ENCODE data around the gene WDR87. TPM values are rescaled to one million over a fixed set of nuclear protein-coding genes. Genes with fewer than 3 reads are reported as not detected.

The WDR87 gene
- total RNA-seq, 1 experiment from 2014 or later = not detected

DNA sequence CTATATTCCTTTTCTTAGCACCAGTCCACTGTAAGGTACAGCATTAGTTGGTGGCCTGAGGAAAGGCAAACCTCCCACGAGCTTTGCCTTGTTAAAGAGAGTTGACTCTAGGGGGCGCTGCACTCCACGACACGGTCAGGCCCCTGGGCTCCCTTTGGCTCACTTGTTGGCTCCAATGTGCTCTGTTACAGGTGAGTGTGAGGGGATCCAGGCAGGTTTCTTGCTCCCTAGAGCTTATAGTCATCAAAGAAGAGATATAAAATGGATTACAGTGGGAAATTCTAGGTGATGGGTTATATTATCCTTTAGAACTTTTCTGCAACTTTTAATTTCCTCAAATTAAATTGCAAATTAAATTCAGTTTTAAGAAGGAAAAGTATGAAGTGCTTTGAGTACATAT is 3.7 kb downstream of the WDR87 start:
- H3K4me2 ChIP-seq = no peak overlapping the region
- peaks cover 13% of the 10 kb centered on the region for H3F3A ChIP-seq (ENCODE audit: insufficient read depth, low read depth)
- peak; percentile 61 to 79 for DNase-seq
- BruUV-seq (replicated peaks) = no TSS peak
- peaks cover 4% of the 10 kb centered on the region for H3K79me2 ChIP-seq (ENCODE audit: low read depth)
- no peaks in the 10 kb centered on the region for H3K36me3 ChIP-seq (ENCODE audit: low read depth)
- H3K9me3 ChIP-seq (ENCODE audit: insufficient read depth, low read depth) = no peaks in the 10 kb centered on the region
- POLR2A ChIA-PET (ENCODE audit: unreplicated experiment) = interaction anchor here (0.6 to 0.7 kb wide), 3 partner anchors 88 to 744 kb away, joined by 3 to 4 read pairs (median 4); no protein-coding TSS in a partner anchor
- no peak overlapping the region for H3K4me3 ChIP-seq
- peaks cover 8% of the 10 kb centered on the region for H3K4me1 ChIP-seq (replicated peaks; ENCODE audit: insufficient read depth)
- H3K27ac ChIP-seq = no peak overlapping the region
- H3K9me2 ChIP-seq (ENCODE audit: insufficient read depth) = no peaks in the 10 kb centered on the region
- H4K20me1 ChIP-seq (ENCODE audit: insufficient read depth) = no peaks in the 10 kb centered on the region
- H3K27me3 ChIP-seq (ENCODE audit: insufficient read depth, low read depth) = no peaks in the 10 kb centered on the region
- TF ChIP-seq, protein P1, sequence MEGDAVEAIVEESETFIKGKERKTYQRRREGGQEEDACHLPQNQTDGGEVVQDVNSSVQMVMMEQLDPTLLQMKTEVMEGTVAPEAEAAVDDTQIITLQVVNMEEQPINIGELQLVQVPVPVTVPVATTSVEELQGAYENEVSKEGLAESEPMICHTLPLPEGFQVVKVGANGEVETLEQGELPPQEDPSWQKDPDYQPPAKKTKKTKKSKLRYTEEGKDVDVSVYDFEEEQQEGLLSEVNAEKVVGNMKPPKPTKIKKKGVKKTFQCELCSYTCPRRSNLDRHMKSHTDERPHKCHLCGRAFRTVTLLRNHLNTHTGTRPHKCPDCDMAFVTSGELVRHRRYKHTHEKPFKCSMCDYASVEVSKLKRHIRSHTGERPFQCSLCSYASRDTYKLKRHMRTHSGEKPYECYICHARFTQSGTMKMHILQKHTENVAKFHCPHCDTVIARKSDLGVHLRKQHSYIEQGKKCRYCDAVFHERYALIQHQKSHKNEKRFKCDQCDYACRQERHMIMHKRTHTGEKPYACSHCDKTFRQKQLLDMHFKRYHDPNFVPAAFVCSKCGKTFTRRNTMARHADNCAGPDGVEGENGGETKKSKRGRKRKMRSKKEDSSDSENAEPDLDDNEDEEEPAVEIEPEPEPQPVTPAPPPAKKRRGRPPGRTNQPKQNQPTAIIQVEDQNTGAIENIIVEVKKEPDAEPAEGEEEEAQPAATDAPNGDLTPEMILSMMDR (conservative IDR thresholded peaks at IDR 0.05) = peak; percentile 92
- TF ChIP-seq EZH2 (IDR thresholded peaks at IDR 0.05; ENCODE audit: low read depth) = no peak
- H2AFZ ChIP-seq = no peak overlapping the region
- CTCF ChIA-PET = interaction anchor here (0.6 to 1.6 kb wide), 7 partner anchors 29 to 485 kb away, joined by 3 to 9 read pairs (median 4); partner anchors contain the start of gene GGN
- intact Hi-C loops (cut with micrococcal nuclease; ENCODE audit: unreplicated experiment) = loop anchor here (1.0 to 10.0 kb wide), 7 partner anchors 88 to 482 kb away; partner anchors contain the start of genes CATSPERG, GGN, KCNK6 and SPRED3

DNA sequence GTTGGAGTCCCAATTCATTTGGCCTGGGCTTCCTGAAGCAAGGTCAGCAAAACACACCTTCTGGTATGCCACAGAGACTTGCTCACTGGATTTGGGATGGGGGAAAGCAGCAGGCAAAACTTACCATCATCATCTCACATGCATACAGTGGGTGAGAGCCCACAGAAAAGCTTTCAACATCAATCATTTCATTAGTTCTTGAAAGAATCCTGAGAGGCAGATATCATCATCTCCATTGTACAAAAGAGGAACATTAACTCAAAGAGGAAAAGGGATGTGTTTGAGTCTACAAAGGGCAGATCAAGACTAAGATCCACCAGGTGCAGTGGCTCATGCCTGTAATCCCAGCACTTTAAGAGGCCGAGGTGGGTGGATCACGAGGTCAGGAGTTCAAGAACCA is 6.4 kb downstream of the WDR87 start:
- Histone ChIP-seq H3K36me3 (ENCODE audit: low read depth) (no peaks in the 10 kb centered on the region), H3K27ac (no peak overlapping the region), H3F3A (ENCODE audit: insufficient read depth, low read depth) (no peaks in the 10 kb centered on the region), H4K20me1 (ENCODE audit: insufficient read depth) (no peaks in the 10 kb centered on the region), H3K9me2 (ENCODE audit: insufficient read depth) (no peaks in the 10 kb centered on the region), H3K4me2 (no peak overlapping the region), H3K27me3 (ENCODE audit: insufficient read depth, low read depth) (peaks cover 9% of the 10 kb centered on the region; the same call in 1 of the 2 replicates), H3K9me3 (ENCODE audit: insufficient read depth, low read depth) (no peaks in the 10 kb centered on the region), H3K79me2 (ENCODE audit: low read depth) (no peaks in the 10 kb centered on the region), H3K4me3 (no peak overlapping the region), H2AFZ (no peak overlapping the region), H3K4me1 (replicated peaks; ENCODE audit: insufficient read depth) (no peaks in the 10 kb centered on the region)
- POLR2A ChIA-PET (ENCODE audit: unreplicated experiment) = no interaction called here
- intact Hi-C loops (cut with micrococcal nuclease; ENCODE audit: unreplicated experiment) = loop anchor here (5.0 to 10.0 kb wide), 4 partner anchors 247 to 732 kb away; partner anchors contain the start of genes GGN, KCNK6, SPRED3 and YIF1B
- no TSS peak for BruUV-seq (replicated peaks)
- DNase-seq = no peak
- CTCF ChIA-PET = no interaction called here
- TF ChIP-seq EZH2 (IDR thresholded peaks at IDR 0.05; ENCODE audit: low read depth) = no peak

DNA sequence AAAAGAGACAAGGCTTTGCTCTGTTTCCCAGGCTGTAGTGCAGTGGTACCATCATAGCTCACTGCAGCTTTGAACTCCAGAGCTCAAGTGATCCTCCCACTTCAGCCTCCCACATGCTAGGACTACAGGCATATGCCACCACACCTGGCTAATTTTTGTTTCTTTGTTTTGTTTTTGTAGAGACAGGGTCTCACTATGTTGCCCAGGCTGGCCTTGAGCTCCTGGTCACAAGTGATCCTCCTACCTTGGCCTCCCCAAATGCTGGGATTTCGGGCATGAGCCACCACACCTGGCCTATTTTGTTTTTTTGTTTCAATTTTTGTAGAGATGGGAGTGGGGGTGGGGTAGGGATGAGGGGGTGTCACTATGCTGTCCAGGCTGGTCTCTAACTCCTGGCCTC is 6.9 kb downstream of the WDR87 start:
- Histone ChIP-seq H3K27me3 (ENCODE audit: insufficient read depth, low read depth) (peaks cover 14% of the 10 kb centered on the region), H3K79me2 (ENCODE audit: low read depth) (no peaks in the 10 kb centered on the region), H3K4me1 (replicated peaks; ENCODE audit: insufficient read depth) (no peaks in the 10 kb centered on the region), H3K4me3 (no peak overlapping the region), H3F3A (ENCODE audit: insufficient read depth, low read depth) (no peaks in the 10 kb centered on the region), H3K27ac (no peak overlapping the region), H3K9me3 (ENCODE audit: insufficient read depth, low read depth) (no peaks in the 10 kb centered on the region), H3K9me2 (ENCODE audit: insufficient read depth) (no peaks in the 10 kb centered on the region), H4K20me1 (ENCODE audit: insufficient read depth) (no peaks in the 10 kb centered on the region), H3K36me3 (ENCODE audit: low read depth) (no peaks in the 10 kb centered on the region), H2AFZ (no peak overlapping the region), H3K4me2 (no peak overlapping the region)
- CTCF ChIA-PET = no interaction called here
- intact Hi-C loops (cut with micrococcal nuclease; ENCODE audit: unreplicated experiment) = loop anchor here (5.0 kb wide), 1 partner anchor 733 kb away; no protein-coding TSS in a partner anchor
- TF ChIP-seq, protein P1 (conservative IDR thresholded peaks at IDR 0.05) = no peak
- no peak for TF ChIP-seq EZH2 (IDR thresholded peaks at IDR 0.05; ENCODE audit: low read depth)
- DNase-seq = no peak
- POLR2A ChIA-PET (ENCODE audit: unreplicated experiment) = interaction anchor here (0.6 kb wide), 1 partner anchor 31 kb away, joined by 4 read pairs; no protein-coding TSS in a partner anchor
- BruUV-seq (replicated peaks) = no TSS peak

All from PC-9 (cell line).